Osteocyte (in vitro differentiated cells): ENCODE results near the gene DUSP21. TPM values are rescaled to one million over a fixed set of nuclear protein-coding genes. Genes with fewer than 3 reads are reported as not detected.

ENCODE experiments used
- DNase-seq: peaks from one replicate; pipeline ENCODE4 v3.0.0; 2021; ENCODE audit warnings: mixed read lengths; ENCODE audit not compliant: unreplicated experiment; ENCODE audit errors: extremely low spot score
- H3K27ac Mint-ChIP-seq: one replicate; pipeline ENCODE4 v1.8.0; 2021; ENCODE audit warnings: mild to moderate bottlenecking, mixed read lengths; ENCODE audit not compliant: unreplicated experiment
- H3K27me3 Mint-ChIP-seq: one replicate; pipeline ENCODE4 v1.8.0; 2021; ENCODE audit warnings: mixed read lengths; ENCODE audit not compliant: unreplicated experiment
- H3K36me3 Mint-ChIP-seq: one replicate; pipeline ENCODE4 v1.8.0; 2021; ENCODE audit warnings: mixed read lengths; ENCODE audit not compliant: unreplicated experiment
- H3K4me1 Mint-ChIP-seq: one replicate; pipeline ENCODE4 v1.8.0; 2021; ENCODE audit warnings: mixed read lengths; ENCODE audit not compliant: unreplicated experiment
- H3K4me3 Mint-ChIP-seq: one replicate; pipeline ENCODE4 v1.8.0; 2021; ENCODE audit warnings: mild to moderate bottlenecking, moderate library complexity, mixed read lengths; ENCODE audit not compliant: unreplicated experiment
- H3K9me3 Mint-ChIP-seq: one replicate; pipeline ENCODE4 v1.8.0; 2021; ENCODE audit warnings: mixed read lengths; ENCODE audit not compliant: unreplicated experiment
- CTCF ChIP-seq: fragments of 200-600 bp; sonication (generic); IDR thresholded peaks from 2 replicates; pipeline ENCODE4 v1.5.0; 2021; ENCODE audit warnings: antibody characterized with exemption, mild to moderate bottlenecking, moderate library complexity
- total RNA-seq: library from RNA; stranded (reverse); gene quantifications from 2 replicates; pipeline ENCODE4 v1.2.1, GENCODE V29; 2021

DUSP21 gene
- total RNA-seq, 1 donor from 2014 or later = not detected

GRCh38 chrX:44875185-44875489 lies 31.3 kb downstream of the DUSP21 start:
- TF ChIP-seq CTCF = no peak
- Mint-ChIP-seq H3K27me3 (no peaks in the 10 kb centered on the region), H3K9me3 (no peaks in the 10 kb centered on the region), H3K4me3 (peak overlapping the region; percentile 81), H3K27ac (no peak overlapping the region), H3K36me3 (no peaks in the 10 kb centered on the region), H3K4me1 (peaks cover 17% of the 10 kb centered on the region)
- no peak for DNase-seq

GRCh38 chrX:44876086-44876485 lies 32.3 kb downstream of the DUSP21 start:
- H3K27me3 Mint-ChIP-seq = no peaks in the 10 kb centered on the region
- no peaks in the 10 kb centered on the region for H3K36me3 Mint-ChIP-seq
- peaks cover 17% of the 10 kb centered on the region for H3K4me1 Mint-ChIP-seq
- no peaks in the 10 kb centered on the region for H3K9me3 Mint-ChIP-seq
- no peak overlapping the region for H3K27ac Mint-ChIP-seq
- DNase-seq = no peak
- peak overlapping the region; percentile 51 for H3K4me3 Mint-ChIP-seq
- TF ChIP-seq CTCF = no peak

GRCh38 chrX:44876767-44877166 lies 32.9 kb downstream of the DUSP21 start:
- peaks cover 3% of the 10 kb centered on the region for H3K9me3 Mint-ChIP-seq
- H3K4me1 Mint-ChIP-seq = peaks cover 13% of the 10 kb centered on the region
- H3K27ac Mint-ChIP-seq = no peak overlapping the region
- no peak overlapping the region for H3K4me3 Mint-ChIP-seq
- no peak for TF ChIP-seq CTCF
- H3K36me3 Mint-ChIP-seq = no peaks in the 10 kb centered on the region
- H3K27me3 Mint-ChIP-seq = no peaks in the 10 kb centered on the region
- no peak for DNase-seq

GRCh38 chrX:44878780-44879179 lies 35.0 kb downstream of the DUSP21 start:
- no peak overlapping the region for H3K4me3 Mint-ChIP-seq
- no peaks in the 10 kb centered on the region for H3K27me3 Mint-ChIP-seq
- H3K4me1 Mint-ChIP-seq = peaks cover 19% of the 10 kb centered on the region
- DNase-seq = no peak
- no peaks in the 10 kb centered on the region for H3K36me3 Mint-ChIP-seq
- H3K27ac Mint-ChIP-seq = no peak overlapping the region
- H3K9me3 Mint-ChIP-seq = peaks cover 3% of the 10 kb centered on the region
- TF ChIP-seq CTCF = no peak

GRCh38 chrX:44881549-44881948 lies 37.7 kb downstream of the DUSP21 start:
- no peaks in the 10 kb centered on the region for H3K36me3 Mint-ChIP-seq

More at GRCh38 chrX:44881549-44881948, 37.7 kb downstream of the DUSP21 start:
- no peak for TF ChIP-seq CTCF
- H3K4me3 Mint-ChIP-seq = no peak overlapping the region
- H3K9me3 Mint-ChIP-seq = peaks cover 3% of the 10 kb centered on the region
- no peak overlapping the region for H3K27ac Mint-ChIP-seq
- no peak for DNase-seq
- peaks cover 8% of the 10 kb centered on the region for H3K4me1 Mint-ChIP-seq
- H3K27me3 Mint-ChIP-seq = no peaks in the 10 kb centered on the region
